Stomach (tissue), 9 donors: ENCODE data around the gene HS6ST2. TPM values are rescaled to one million over a fixed set of nuclear protein-coding genes. Genes with fewer than 3 reads are reported as not detected.

Source experiments
- DNase-seq, 2 donors: peaks; one replicate each; pipeline versions ENCODE4 v3.0.0 to v3.0.0-alpha.2; 2013 to 2019
- H3K27ac ChIP-seq, 5 donors: fragments of 200-600 bp in 4 of 5; sonication (generic) in 4 of 5; one replicate each; pipeline ENCODE4 v1.5.1; 2013 to 2019; ENCODE audit warnings: mild to moderate bottlenecking in 1 of 5, moderate library complexity in 1 of 5
- H3K27me3 ChIP-seq, 3 donors: fragments of 200-600 bp; sonication (generic); one replicate each; pipeline ENCODE4 v1.5.1; 2017 to 2019; ENCODE audit warnings: mixed run types in 1 of 3
- H3K36me3 ChIP-seq, 4 donors: fragments of 200-600 bp; sonication (generic); 1 replicate in 3 of 4; 2 replicates in 1 of 4; pipeline ENCODE4 v1.5.1; 2016 to 2019
- H3K4me1 ChIP-seq, 4 donors: fragments of 200-600 bp; sonication (generic); one replicate each; pipeline ENCODE4 v1.5.1; 2016 to 2019
- H3K4me3 ChIP-seq, 4 donors: fragments of 200-600 bp; sonication (generic) in 3 of 4; one replicate each; pipeline ENCODE4 v1.5.1; 2016 to 2019; ENCODE audit warnings: mild to moderate bottlenecking in 1 of 4
- H3K9me3 ChIP-seq, 4 donors: fragments of 200-600 bp; sonication (generic); one replicate each; pipeline ENCODE4 v1.5.1; 2016 to 2019
- EP300 ChIP-seq: sonication (generic); formaldehyde crosslinking; IDR thresholded peaks from one replicate; pipeline ENCODE4 v1.6.1; 2017; ENCODE audit warnings: antibody characterized with exemption
- POLR2A ChIP-seq, 4 donors: fragments of 450-650 bp; IDR thresholded peaks; one replicate each; pipeline ENCODE4 v1.6.1; 2016; ENCODE audit warnings: antibody characterized with exemption in 4 of 4, control low read depth in 2 of 4, mild to moderate bottlenecking in 1 of 4, moderate library complexity in 1 of 4
- POLR2AphosphoS5 ChIP-seq, 3 donors: sonication (generic); formaldehyde crosslinking; IDR thresholded peaks; one replicate each; pipeline ENCODE4 v1.6.1; 2016; ENCODE audit warnings: antibody characterized with exemption in 3 of 3
- WGBS, 5 donors: extraction: QIAGEN DNeasy Blood & Tissue Kit in 3 of 5; methylation state at CpG; one replicate each; pipeline versions ENCODE4 v1.1.5 to v1.1.7; 2013 to 2018; 5-methylcytosine and 5-hydroxymethylcytosine counted together
- intact Hi-C: fragments of 100-400 bp; cut with DNase I; formaldehyde crosslinking; loops from one replicate; pipeline ENCODE4 v1.15.1; 2023; ENCODE audit warnings: low total_unique reads
- polyA plus RNA-seq, 3 donors: library from polyadenylated mRNA; stranded (reverse); fragments of 200-250 nt; gene quantifications; one replicate each; pipeline ENCODE4 v1.2.3, GENCODE V29; 2013
- total RNA-seq, 5 donors: library from RNA; depleted of rRNA; stranded (reverse); fragments of >200 nt; gene quantifications; one replicate each; pipeline versions ENCODE4 v1.1.0 to v1.2.3, GENCODE V29; 2014 to 2016
- TF ChIP-seq, protein P1 (sequence below), 7 experiments: fragments of 450-650 bp in 4 of 7; fragments of 200-600 bp in 3 of 7; sonication (generic) in 3 of 7; IDR thresholded peaks; one replicate each; pipeline ENCODE4 v1.5.1; 2016 to 2019; ENCODE audit warnings: antibody characterized with exemption in 7 of 7, control low read depth in 2 of 7, mild to moderate bottlenecking in 1 of 7
- donor health status: healthy with polysubstance abuse.
- donor health status: Bipolar disorder and iron deficiency.
- donor health status: healthy.

Gene HS6ST2
- total and polyA plus RNA-seq, 8 donors: 0.25 to 4.0 (median 0.89) TPM; not detected in 1

GRCh38 chrX:132740316-132741123, 217.9 kb downstream of the HS6ST2 start:
- peaks cover 0 to 9% (median 4%) of the 10 kb centered on the region in 3 donors for H3K27me3 ChIP-seq
- no peaks in the 10 kb centered on the region for H3K36me3 ChIP-seq
- TF ChIP-seq, protein P1, sequence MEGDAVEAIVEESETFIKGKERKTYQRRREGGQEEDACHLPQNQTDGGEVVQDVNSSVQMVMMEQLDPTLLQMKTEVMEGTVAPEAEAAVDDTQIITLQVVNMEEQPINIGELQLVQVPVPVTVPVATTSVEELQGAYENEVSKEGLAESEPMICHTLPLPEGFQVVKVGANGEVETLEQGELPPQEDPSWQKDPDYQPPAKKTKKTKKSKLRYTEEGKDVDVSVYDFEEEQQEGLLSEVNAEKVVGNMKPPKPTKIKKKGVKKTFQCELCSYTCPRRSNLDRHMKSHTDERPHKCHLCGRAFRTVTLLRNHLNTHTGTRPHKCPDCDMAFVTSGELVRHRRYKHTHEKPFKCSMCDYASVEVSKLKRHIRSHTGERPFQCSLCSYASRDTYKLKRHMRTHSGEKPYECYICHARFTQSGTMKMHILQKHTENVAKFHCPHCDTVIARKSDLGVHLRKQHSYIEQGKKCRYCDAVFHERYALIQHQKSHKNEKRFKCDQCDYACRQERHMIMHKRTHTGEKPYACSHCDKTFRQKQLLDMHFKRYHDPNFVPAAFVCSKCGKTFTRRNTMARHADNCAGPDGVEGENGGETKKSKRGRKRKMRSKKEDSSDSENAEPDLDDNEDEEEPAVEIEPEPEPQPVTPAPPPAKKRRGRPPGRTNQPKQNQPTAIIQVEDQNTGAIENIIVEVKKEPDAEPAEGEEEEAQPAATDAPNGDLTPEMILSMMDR (IDR thresholded peaks at IDR 0.05): peak in 3 of 7 experiments; percentile 19 to 32 (median 32)
- TF ChIP-seq POLR2AphosphoS5 (IDR thresholded peaks at IDR 0.05): no peak
- 78 to 86% (median 79%) methylated on average over 3 of the region's 3 CpGs for WGBS, 5 donors
- intact Hi-C loops: no loop called here
- no peaks in the 10 kb centered on the region for H3K4me1 ChIP-seq
- H3K4me3 ChIP-seq: no peak overlapping the region
- DNase-seq: no peak
- no peak overlapping the region for H3K27ac ChIP-seq
- H3K9me3 ChIP-seq: no peaks in the 10 kb centered on the region

- H3K27me3 ChIP-seq: peaks cover 0 to 9% (median 4%) of the 10 kb centered on the region in 3 donors
- H3K4me3 ChIP-seq: no peak overlapping the region
- no peak overlapping the region for H3K27ac ChIP-seq
- no peaks in the 10 kb centered on the region for H3K9me3 ChIP-seq
- 67 to 84% (median 76%) methylated on average over 6 of the region's 6 CpGs for WGBS, 5 donors
- DNase-seq: no peak
- no peak for TF ChIP-seq EP300
- TF ChIP-seq POLR2AphosphoS5 (IDR thresholded peaks at IDR 0.05): no peak
- TF ChIP-seq, protein P1 (IDR thresholded peaks at IDR 0.05): no peak
- TF ChIP-seq POLR2A (IDR thresholded peaks at IDR 0.05): no peak
- intact Hi-C loops: no loop called here
- H3K36me3 ChIP-seq: no peaks in the 10 kb centered on the region
- no peaks in the 10 kb centered on the region for H3K4me1 ChIP-seq
Measured at GRCh38 chrX:132738951-132739350, 219.5 kb downstream of the HS6ST2 start.

GRCh38 chrX:132737743-132738142, 220.7 kb downstream of the HS6ST2 start:
- Histone ChIP-seq H3K4me1 (no peaks in the 10 kb centered on the region), H3K36me3 (no peaks in the 10 kb centered on the region), H3K27me3 (peaks cover 0 to 9% (median 4%) of the 10 kb centered on the region in 3 donors), H3K9me3 (no peaks in the 10 kb centered on the region), H3K27ac (no peak overlapping the region), H3K4me3 (no peak overlapping the region)
- TF ChIP-seq POLR2AphosphoS5 (IDR thresholded peaks at IDR 0.05): no peak
- TF ChIP-seq POLR2A (IDR thresholded peaks at IDR 0.05): no peak
- TF ChIP-seq, protein P1 (IDR thresholded peaks at IDR 0.05): no peak
- TF ChIP-seq EP300: no peak
- 13 to 37% (median 28%) methylated on average over 1 to 5 of the region's 5 CpGs for WGBS, 5 donors
- intact Hi-C loops: no loop called here
- DNase-seq: no peak

GRCh38 chrX:132732236-132732635, 226.2 kb downstream of the HS6ST2 start:
- H3K36me3 ChIP-seq: no peaks in the 10 kb centered on the region
- H3K27ac ChIP-seq: no peak overlapping the region
- no peak for DNase-seq
- WGBS, 5 donors: 42 to 55% (median 45%) methylated on average over 2 to 4 of the region's 4 CpGs
- TF ChIP-seq POLR2A (IDR thresholded peaks at IDR 0.05) (no peak), POLR2AphosphoS5 (IDR thresholded peaks at IDR 0.05) (no peak)
- no peaks in the 10 kb centered on the region for H3K27me3 ChIP-seq
- no peaks in the 10 kb centered on the region for H3K9me3 ChIP-seq
- no peaks in the 10 kb centered on the region for H3K4me1 ChIP-seq
- H3K4me3 ChIP-seq: no peak overlapping the region
- intact Hi-C loops: no loop called here

DNA sequence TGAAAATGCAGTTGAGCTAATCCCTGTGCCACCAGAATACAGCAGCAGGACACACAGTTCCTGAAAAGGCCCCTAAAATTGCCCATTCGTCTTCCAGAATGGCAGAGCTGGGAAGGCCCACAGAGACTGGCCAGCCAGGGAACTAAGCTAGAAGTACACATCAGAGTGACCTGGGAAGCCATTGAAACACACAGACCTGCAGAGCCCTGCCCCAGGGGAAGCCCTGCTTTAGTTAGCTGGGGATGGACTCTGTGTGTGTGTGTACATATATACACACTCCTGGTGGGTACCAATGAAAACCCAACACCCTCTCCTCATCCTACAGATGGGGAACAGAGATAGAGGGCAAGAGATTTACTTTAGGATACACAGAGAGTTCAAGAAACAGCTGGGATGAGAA, 227.7 kb downstream of the HS6ST2 start:
- 48 to 88% (median 69%) methylated on average over 1 of the region's 1 CpG; no CpG with 5 or more reads in 1 of the 5 donors for WGBS, 5 donors
- intact Hi-C loops: no loop called here
- DNase-seq: no peak
- H3K4me3 ChIP-seq: no peak overlapping the region
- no peak overlapping the region for H3K27ac ChIP-seq
- TF ChIP-seq, protein P1 (IDR thresholded peaks at IDR 0.05): no peak
- TF ChIP-seq POLR2AphosphoS5 (IDR thresholded peaks at IDR 0.05) (no peak), POLR2A (IDR thresholded peaks at IDR 0.05) (no peak), EP300 (no peak)
- H3K9me3 ChIP-seq: no peaks in the 10 kb centered on the region
- no peaks in the 10 kb centered on the region for H3K27me3 ChIP-seq
- no peaks in the 10 kb centered on the region for H3K36me3 ChIP-seq
- no peaks in the 10 kb centered on the region for H3K4me1 ChIP-seq
